ENCODE results near the gene PPP2R5D.

- TF ChIP-seq CTCF (conservative IDR thresholded peaks at IDR 0.05; ENCODE audit: low read length) (no peak), EZH2phosphoT487 (IDR thresholded peaks at IDR 0.05; ENCODE audit: borderline replicate concordance, low read depth, low read length) (no peak)
Measured at GRCh38 chr6:42987533-42988451, 3.4 kb downstream of the PPP2R5D start.
